Progenitor cell of endocrine pancreas (in vitro differentiated cells): Measurements from ENCODE around the gene IL16. TPM values are rescaled to one million over a fixed set of nuclear protein-coding genes. Genes with fewer than 3 reads are reported as not detected.

Experiments
- DNase-seq: peaks from one replicate; pipeline ENCODE4 v3.0.0; 2021; ENCODE audit warnings: low spot score; ENCODE audit not compliant: unreplicated experiment
- H3K27ac Mint-ChIP-seq: 2 replicates; pipeline ENCODE4 v1.8.0; 2021; ENCODE audit warnings: mild to moderate bottlenecking, moderate library complexity, mixed read lengths
- H3K27me3 Mint-ChIP-seq: 2 replicates; pipeline ENCODE4 v1.8.0; 2021; ENCODE audit warnings: mixed read lengths
- H3K36me3 Mint-ChIP-seq: 2 replicates; pipeline ENCODE4 v1.8.0; 2022; ENCODE audit warnings: mixed read lengths; ENCODE audit not compliant: insufficient read depth
- H3K4me1 Mint-ChIP-seq: 2 replicates; pipeline ENCODE4 v1.8.0; 2021; ENCODE audit warnings: low read depth, mixed read lengths
- H3K4me3 Mint-ChIP-seq: 2 replicates; pipeline ENCODE4 v1.8.0; 2021; ENCODE audit warnings: low read depth, mild to moderate bottlenecking, moderate library complexity, mixed read lengths
- H3K9me3 Mint-ChIP-seq: 2 replicates; pipeline ENCODE4 v1.8.0; 2021; ENCODE audit warnings: low read depth, mixed read lengths
- total RNA-seq: library from RNA; stranded (reverse); gene quantifications from 2 replicates; pipeline ENCODE4 v1.2.1, GENCODE V29; 2021
- TF ChIP-seq, protein P1 (sequence below): fragments of 200-600 bp; sonication (generic); IDR thresholded peaks from one replicate; pipeline ENCODE4 v1.5.0; 2021; ENCODE audit warnings: antibody characterized with exemption, mild to moderate bottlenecking; ENCODE audit not compliant: unreplicated experiment

IL16 gene
- total RNA-seq, 1 donor from 2014 or later: 0.38 TPM

DNA sequence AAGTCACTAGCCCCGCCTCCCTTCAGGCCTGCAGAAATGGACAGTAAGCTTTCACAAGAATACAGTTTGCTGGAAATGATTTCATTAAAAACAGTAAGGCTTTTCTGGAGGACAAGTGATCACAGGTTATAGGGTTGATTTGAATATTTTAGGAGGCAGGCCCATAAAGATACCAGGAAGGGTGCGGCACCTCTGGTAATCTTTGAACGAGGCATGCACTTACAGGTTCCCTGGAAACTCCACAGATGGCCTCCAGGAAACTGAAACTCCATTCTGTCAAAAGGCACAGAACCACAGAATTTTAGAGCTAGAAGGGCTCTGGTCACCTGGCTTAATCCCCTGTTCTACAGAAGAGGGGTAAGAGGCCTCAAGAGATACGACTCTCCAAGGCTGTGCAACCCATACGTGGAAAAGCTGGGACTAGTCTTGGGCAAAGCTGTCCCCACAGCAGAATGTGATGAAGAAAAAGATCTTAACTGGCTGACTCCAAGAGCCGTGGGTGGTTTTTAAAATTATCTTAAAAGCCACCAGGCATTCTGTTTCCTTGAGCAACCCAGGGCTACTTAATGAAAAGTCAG lies 126.1 kb downstream of the IL16 start:
- Mint-ChIP-seq H3K27ac (no peak overlapping the region), H3K36me3 (no peaks in the 10 kb centered on the region), H3K27me3 (peaks cover 17% of the 10 kb centered on the region), H3K9me3 (no peaks in the 10 kb centered on the region), H3K4me3 (peak overlapping the region; percentile 50), H3K4me1 (peaks cover 4% of the 10 kb centered on the region)
- no peak for DNase-seq
- TF ChIP-seq, protein P1, sequence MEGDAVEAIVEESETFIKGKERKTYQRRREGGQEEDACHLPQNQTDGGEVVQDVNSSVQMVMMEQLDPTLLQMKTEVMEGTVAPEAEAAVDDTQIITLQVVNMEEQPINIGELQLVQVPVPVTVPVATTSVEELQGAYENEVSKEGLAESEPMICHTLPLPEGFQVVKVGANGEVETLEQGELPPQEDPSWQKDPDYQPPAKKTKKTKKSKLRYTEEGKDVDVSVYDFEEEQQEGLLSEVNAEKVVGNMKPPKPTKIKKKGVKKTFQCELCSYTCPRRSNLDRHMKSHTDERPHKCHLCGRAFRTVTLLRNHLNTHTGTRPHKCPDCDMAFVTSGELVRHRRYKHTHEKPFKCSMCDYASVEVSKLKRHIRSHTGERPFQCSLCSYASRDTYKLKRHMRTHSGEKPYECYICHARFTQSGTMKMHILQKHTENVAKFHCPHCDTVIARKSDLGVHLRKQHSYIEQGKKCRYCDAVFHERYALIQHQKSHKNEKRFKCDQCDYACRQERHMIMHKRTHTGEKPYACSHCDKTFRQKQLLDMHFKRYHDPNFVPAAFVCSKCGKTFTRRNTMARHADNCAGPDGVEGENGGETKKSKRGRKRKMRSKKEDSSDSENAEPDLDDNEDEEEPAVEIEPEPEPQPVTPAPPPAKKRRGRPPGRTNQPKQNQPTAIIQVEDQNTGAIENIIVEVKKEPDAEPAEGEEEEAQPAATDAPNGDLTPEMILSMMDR: no peak

- H3K27ac Mint-ChIP-seq: peak overlapping the region; percentile 84
- TF ChIP-seq, protein P1: no peak
- peaks cover 17% of the 10 kb centered on the region for H3K27me3 Mint-ChIP-seq
- DNase-seq: no peak
- H3K36me3 Mint-ChIP-seq: no peaks in the 10 kb centered on the region
- H3K4me1 Mint-ChIP-seq: peaks cover 4% of the 10 kb centered on the region
- peak overlapping the region; percentile 98 for H3K4me3 Mint-ChIP-seq
- no peaks in the 10 kb centered on the region for H3K9me3 Mint-ChIP-seq
These were observed 126.9 kb downstream of the IL16 start for GRCh38 chr15:81323559-81323943.

- H3K4me1 Mint-ChIP-seq: peaks cover 4% of the 10 kb centered on the region
- peaks cover 17% of the 10 kb centered on the region for H3K27me3 Mint-ChIP-seq
- H3K4me3 Mint-ChIP-seq: peak within 1 kb of the TSS; percentile 98
- H3K36me3 Mint-ChIP-seq: no peaks in the 10 kb centered on the region
- DNase-seq: peak; percentile 97
- H3K9me3 Mint-ChIP-seq: no peaks in the 10 kb centered on the region
- TF ChIP-seq, protein P1: no peak
- peak within 1 kb of the TSS; percentile 96 for H3K27ac Mint-ChIP-seq
These were observed 127.5 kb downstream of the IL16 start, which contains the start of gene STARD5 for GRCh38 chr15:81323944-81324881. STARD5 (minus strand) TSS chr15:81324141; CDS start chr15:81324099, 42 bp downstream.

GRCh38 chr15:81326466-81327212 lies 130.0 kb downstream of the IL16 start:
- no peak for DNase-seq
- H3K27ac Mint-ChIP-seq: no peak overlapping the region
- H3K27me3 Mint-ChIP-seq: peaks cover 28% of the 10 kb centered on the region
- peaks cover 13% of the 10 kb centered on the region for H3K4me1 Mint-ChIP-seq
- H3K36me3 Mint-ChIP-seq: no peaks in the 10 kb centered on the region
- TF ChIP-seq, protein P1: no peak
- H3K9me3 Mint-ChIP-seq: no peaks in the 10 kb centered on the region
- no peak overlapping the region for H3K4me3 Mint-ChIP-seq

- H3K27me3 Mint-ChIP-seq: peaks cover 33% of the 10 kb centered on the region
- H3K36me3 Mint-ChIP-seq: no peaks in the 10 kb centered on the region
- no peak overlapping the region for H3K27ac Mint-ChIP-seq
- no peak overlapping the region for H3K4me3 Mint-ChIP-seq
- no peak for DNase-seq
- H3K4me1 Mint-ChIP-seq: peaks cover 13% of the 10 kb centered on the region
- no peaks in the 10 kb centered on the region for H3K9me3 Mint-ChIP-seq
- TF ChIP-seq, protein P1: no peak
These were observed 130.8 kb downstream of the IL16 start for GRCh38 chr15:81327516-81327915.
